ENCODE data around the gene IGHMBP2. TPM values are rescaled to one million over a fixed set of nuclear protein-coding genes. Genes with fewer than 3 reads are reported as not detected.
A peak's percentile ranks its signal among the peaks of the same experiment; 100 is the strongest.
"Not testable (repeated sequence)": the region's sequence is repeated elsewhere in the genome, so short reads cannot be mapped to it uniquely, and the experiment has no call there.

IGHMBP2 gene
- total RNA-seq, 2 donors from 2014 or later, result 8.5 to 8.8 TPM

- Histone ChIP-seq H3K27me3 (no peaks in the 10 kb centered on the region), H3K36me3 (no peaks in the 10 kb centered on the region), H3K9me3 (no peaks in the 10 kb centered on the region), H3K4me3 (no peak overlapping the region), H3K4me1 (peaks cover 0 to 13% of the 10 kb centered on the region in 2 donors), H3K27ac (no peak overlapping the region)
- DNase-seq (ENCODE audit: low spot score), result no peak
- no peak for TF ChIP-seq CTCF (IDR thresholded peaks at IDR 0.05)
These were observed 22.4 kb upstream of the IGHMBP2 start for GRCh38 chr11:68881320-68881719.

- H3K27ac ChIP-seq, result no peak overlapping the region
- H3K4me1 ChIP-seq, result peaks cover 0 to 14% of the 10 kb centered on the region in 2 donors
- no peaks in the 10 kb centered on the region for H3K9me3 ChIP-seq
- no peaks in the 10 kb centered on the region for H3K27me3 ChIP-seq
- no peak for DNase-seq (ENCODE audit: low spot score)
- H3K4me3 ChIP-seq, result no peak overlapping the region
- H3K36me3 ChIP-seq, result no peaks in the 10 kb centered on the region
- no peak for TF ChIP-seq CTCF (IDR thresholded peaks at IDR 0.05)
These were observed 21.3 kb upstream of the IGHMBP2 start for GRCh38 chr11:68882391-68882790.

GRCh38 chr11:68884827-68885226 is 18.9 kb upstream of the IGHMBP2 start:
- H3K4me3 ChIP-seq; H3K27me3 ChIP-seq; H3K9me3 ChIP-seq; H3K36me3 ChIP-seq; DNase-seq (ENCODE audit: low spot score); H3K4me1 ChIP-seq; H3K27ac ChIP-seq: not testable (repeated sequence)

GRCh38 chr11:68889948-68890446 is 13.7 kb upstream of the IGHMBP2 start:
- H3K9me3 ChIP-seq, result no peaks in the 10 kb centered on the region
- no peak overlapping the region for H3K4me3 ChIP-seq
- H3K27me3 ChIP-seq, result no peaks in the 10 kb centered on the region
- DNase-seq (ENCODE audit: low spot score), result peak; percentile 64
- H3K4me1 ChIP-seq, result peaks cover 0 to 30% of the 10 kb centered on the region in 2 donors
- peak; percentile 26 to 63 for TF ChIP-seq CTCF (IDR thresholded peaks at IDR 0.05)
- peaks cover 35% of the 10 kb centered on the region for H3K36me3 ChIP-seq
- H3K27ac ChIP-seq, result peak overlapping the region; percentile 71 to 80

GRCh38 chr11:68890490-68891231 is 13.0 kb upstream of the IGHMBP2 start:
- DNase-seq (ENCODE audit: low spot score), result peak; percentile 94
- peak overlapping the region; percentile 71 to 80 for H3K27ac ChIP-seq
- peaks cover 41% of the 10 kb centered on the region for H3K36me3 ChIP-seq
- peaks cover 0 to 30% of the 10 kb centered on the region in 2 donors for H3K4me1 ChIP-seq
- no peaks in the 10 kb centered on the region for H3K9me3 ChIP-seq
- no peak overlapping the region for H3K4me3 ChIP-seq
- TF ChIP-seq CTCF (IDR thresholded peaks at IDR 0.05), result peak in 1 of 2 donors; percentile 0
- H3K27me3 ChIP-seq, result no peaks in the 10 kb centered on the region

GRCh38 chr11:68891351-68891948 is 12.2 kb upstream of the IGHMBP2 start:
- H3K27ac ChIP-seq, result peak overlapping the region; percentile 71 to 72
- no peak for TF ChIP-seq CTCF (IDR thresholded peaks at IDR 0.05)
- H3K4me3 ChIP-seq, result no peak overlapping the region
- no peaks in the 10 kb centered on the region for H3K9me3 ChIP-seq
- DNase-seq (ENCODE audit: low spot score), result no peak
- peaks cover 0 to 23% of the 10 kb centered on the region in 2 donors for H3K4me1 ChIP-seq
- H3K36me3 ChIP-seq, result peaks cover 49% of the 10 kb centered on the region
- no peaks in the 10 kb centered on the region for H3K27me3 ChIP-seq

Data from right atrium auricular region (tissue), 2 donors.